A673 (cell line): ENCODE measurements around the gene SLC41A3. TPM values are rescaled to one million over a fixed set of nuclear protein-coding genes. Genes with fewer than 3 reads are reported as not detected.

Experiments
- BruUV-seq: library from RNA; stranded (reverse); fragments of 400-500 nt; replicated peaks from 2 replicates; lab custom pipeline; 2021; lab: Mats Ljungman, UMichigan
- CTCF ChIA-PET: fragments of 300-600 bp; sonication (Branson Sonifier 250); formaldehyde crosslinking; loops from one replicate; lab custom pipeline; 2022; ENCODE audit warnings: antibody characterized with exemption; lab: Charles Lee
- POLR2A ChIA-PET: fragments of 300-600 bp; sonication (Branson Sonifier 250); formaldehyde crosslinking; loops from one replicate; lab custom pipeline; 2022; ENCODE audit warnings: antibody characterized with exemption; ENCODE audit not compliant: low non-redundant PET; lab: Charles Lee
- DNase-seq: peaks from one replicate; pipeline ENCODE4 v3.0.0-alpha.2; 2015; ENCODE audit warnings: low spot score
- H3K27ac ChIP-seq: fragments of 200-600 bp; sonication (generic); 2 replicates; pipeline ENCODE4 v1.5.1; 2016; ENCODE audit warnings: mixed run types, low read depth, mild to moderate bottlenecking, mixed read lengths, antibody characterized with exemption, low read length; ENCODE audit not compliant: poor library complexity, severe bottlenecking
- H3K27me3 ChIP-seq: fragments of 200-600 bp; sonication (generic); replicated peaks from 2 replicates; pipeline ENCODE4 v1.6.1; 2017; ENCODE audit warnings: mixed run types, low read depth, mild to moderate bottlenecking, mixed read lengths, antibody characterized with exemption, low read length; ENCODE audit not compliant: insufficient read depth, poor library complexity
- H3K36me3 ChIP-seq: fragments of 200-600 bp; sonication (generic); 2 replicates; pipeline ENCODE4 v1.6.1; 2016; ENCODE audit warnings: mixed run types, mild to moderate bottlenecking, mixed read lengths, antibody characterized with exemption, low read length; ENCODE audit not compliant: insufficient read depth, poor library complexity, severe bottlenecking
- H3K4me1 ChIP-seq: fragments of 200-600 bp; sonication (generic); 2 replicates; pipeline ENCODE4 v1.6.1; 2017; ENCODE audit warnings: mixed run types, mild to moderate bottlenecking, mixed read lengths, antibody characterized with exemption, low read length; ENCODE audit not compliant: insufficient read depth, poor library complexity, severe bottlenecking
- H3K4me3 ChIP-seq: fragments of 200-600 bp; sonication (generic); 2 replicates; pipeline ENCODE4 v1.5.1; 2016; ENCODE audit warnings: low read depth, mixed run types, mild to moderate bottlenecking, mixed read lengths, low read length; ENCODE audit not compliant: poor library complexity, severe bottlenecking
- H3K9me3 ChIP-seq: fragments of 200-600 bp; sonication (generic); 2 replicates; pipeline ENCODE4 v1.6.1; 2016; ENCODE audit warnings: mixed run types, low read depth, mild to moderate bottlenecking, mixed read lengths, antibody characterized with exemption, low read length; ENCODE audit not compliant: poor library complexity, severe bottlenecking
- EZH2 ChIP-seq: fragments of 200-600 bp; sonication (generic); IDR thresholded peaks from 2 replicates; pipeline ENCODE4 v1.6.1; 2017; ENCODE audit warnings: borderline replicate concordance, low read depth, mild to moderate bottlenecking, mixed read lengths, antibody characterized with exemption, low read length; ENCODE audit not compliant: poor library complexity, severe bottlenecking
- intact Hi-C: fragments of 100-400 bp; cut with micrococcal nuclease; formaldehyde crosslinking; loops from one replicate; pipeline ENCODE4 v1.10.0; 2022; ENCODE audit not compliant: unreplicated experiment
- total RNA-seq: library from RNA; stranded (reverse); gene quantifications from 2 replicates; pipeline ENCODE4 v1.2.3, GENCODE V29; 2021
- TF ChIP-seq, protein P1 (sequence below): fragments of 300-800, 200-600 bp; sonication (generic); conservative IDR thresholded peaks from 2 replicates; pipeline ENCODE4 v1.5.1; 2017; ENCODE audit warnings: low read depth, mild to moderate bottlenecking, antibody characterized with exemption, low read length, moderate library complexity, mixed read lengths

Gene SLC41A3
- total RNA-seq, 1 experiment from 2014 or later = 56.5 TPM

DNA sequence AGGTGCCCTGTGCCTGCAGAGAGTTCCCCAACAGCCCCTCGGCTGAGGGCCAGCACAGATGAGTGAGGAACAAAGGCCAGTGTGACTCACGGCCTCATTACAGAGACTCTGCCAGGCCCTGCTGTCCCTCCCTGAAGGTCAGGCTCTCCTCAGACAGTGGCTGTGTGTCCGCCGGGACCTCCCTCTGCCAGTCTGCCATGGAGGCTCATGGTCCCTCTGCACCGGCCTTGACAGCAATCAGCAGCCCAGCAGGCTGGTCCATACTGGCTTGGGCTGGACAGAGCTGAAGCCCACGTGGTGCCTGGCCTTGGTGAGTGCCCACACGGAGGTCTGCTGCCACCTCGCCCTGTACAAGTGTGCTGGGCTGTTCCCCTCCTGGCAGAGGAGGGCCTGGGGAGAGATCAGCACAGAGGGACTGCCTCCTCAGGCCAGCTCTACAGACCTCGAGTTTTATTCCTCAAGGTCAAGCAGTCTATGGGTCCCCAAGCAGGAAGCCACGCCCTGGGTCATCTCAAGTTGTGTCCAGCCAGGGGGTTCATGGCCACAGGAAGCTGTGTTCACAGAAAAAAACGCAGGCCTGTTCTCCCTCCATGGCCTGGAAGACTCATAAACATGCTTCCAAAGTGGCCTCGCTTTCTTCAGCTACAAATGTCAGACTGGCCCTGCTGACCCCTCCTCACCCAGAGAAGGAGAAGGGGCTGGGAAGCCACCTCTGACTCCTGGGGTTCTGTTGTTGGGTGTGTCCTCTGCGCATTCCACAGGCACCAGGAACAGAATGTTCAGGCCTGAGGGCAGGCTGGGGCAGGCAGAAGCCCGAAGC lies 27.0 kb downstream of the SLC41A3 start:
- Histone ChIP-seq H3K4me1 (no peaks in the 10 kb centered on the region), H3K9me3 (no peaks in the 10 kb centered on the region), H3K27ac (no peak overlapping the region), H3K4me3 (no peak overlapping the region), H3K27me3 (no peaks in the 10 kb centered on the region), H3K36me3 (no peaks in the 10 kb centered on the region)
- BruUV-seq = no TSS peak
- TF ChIP-seq, protein P1, sequence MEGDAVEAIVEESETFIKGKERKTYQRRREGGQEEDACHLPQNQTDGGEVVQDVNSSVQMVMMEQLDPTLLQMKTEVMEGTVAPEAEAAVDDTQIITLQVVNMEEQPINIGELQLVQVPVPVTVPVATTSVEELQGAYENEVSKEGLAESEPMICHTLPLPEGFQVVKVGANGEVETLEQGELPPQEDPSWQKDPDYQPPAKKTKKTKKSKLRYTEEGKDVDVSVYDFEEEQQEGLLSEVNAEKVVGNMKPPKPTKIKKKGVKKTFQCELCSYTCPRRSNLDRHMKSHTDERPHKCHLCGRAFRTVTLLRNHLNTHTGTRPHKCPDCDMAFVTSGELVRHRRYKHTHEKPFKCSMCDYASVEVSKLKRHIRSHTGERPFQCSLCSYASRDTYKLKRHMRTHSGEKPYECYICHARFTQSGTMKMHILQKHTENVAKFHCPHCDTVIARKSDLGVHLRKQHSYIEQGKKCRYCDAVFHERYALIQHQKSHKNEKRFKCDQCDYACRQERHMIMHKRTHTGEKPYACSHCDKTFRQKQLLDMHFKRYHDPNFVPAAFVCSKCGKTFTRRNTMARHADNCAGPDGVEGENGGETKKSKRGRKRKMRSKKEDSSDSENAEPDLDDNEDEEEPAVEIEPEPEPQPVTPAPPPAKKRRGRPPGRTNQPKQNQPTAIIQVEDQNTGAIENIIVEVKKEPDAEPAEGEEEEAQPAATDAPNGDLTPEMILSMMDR = no peak
- no peak for TF ChIP-seq EZH2
- intact Hi-C loops = no loop called here
- ChIA-PET POLR2A (no interaction called here), CTCF (no interaction called here)
- DNase-seq = no peak

DNA sequence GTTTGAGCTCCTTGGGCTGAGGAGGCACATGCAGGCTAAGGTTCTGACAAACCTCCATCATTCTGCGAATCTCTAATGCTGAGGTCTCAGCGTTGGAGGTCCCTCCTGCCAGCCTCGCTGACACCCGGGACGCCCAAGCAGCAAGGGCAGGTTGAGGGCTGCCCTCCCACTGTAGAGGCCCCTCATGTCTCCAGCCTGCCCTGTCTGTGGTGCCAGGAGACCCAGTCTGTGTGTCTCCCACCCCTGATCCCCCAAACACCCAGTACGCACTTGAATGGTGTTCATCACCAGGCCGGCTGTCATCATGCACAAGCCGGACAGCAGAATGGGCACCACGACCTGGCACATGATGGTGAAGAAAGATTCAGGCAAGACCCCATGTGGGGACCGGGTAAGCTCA lies 27.8 kb downstream of the SLC41A3 start:
- Histone ChIP-seq H3K27me3 (no peaks in the 10 kb centered on the region), H3K27ac (no peak overlapping the region), H3K36me3 (no peaks in the 10 kb centered on the region), H3K4me1 (no peaks in the 10 kb centered on the region), H3K9me3 (no peaks in the 10 kb centered on the region), H3K4me3 (no peak overlapping the region)
- ChIA-PET POLR2A (no interaction called here), CTCF (no interaction called here)
- no peak for TF ChIP-seq EZH2
- TF ChIP-seq, protein P1 = no peak
- intact Hi-C loops = no loop called here
- no TSS peak for BruUV-seq
- no peak for DNase-seq

DNA sequence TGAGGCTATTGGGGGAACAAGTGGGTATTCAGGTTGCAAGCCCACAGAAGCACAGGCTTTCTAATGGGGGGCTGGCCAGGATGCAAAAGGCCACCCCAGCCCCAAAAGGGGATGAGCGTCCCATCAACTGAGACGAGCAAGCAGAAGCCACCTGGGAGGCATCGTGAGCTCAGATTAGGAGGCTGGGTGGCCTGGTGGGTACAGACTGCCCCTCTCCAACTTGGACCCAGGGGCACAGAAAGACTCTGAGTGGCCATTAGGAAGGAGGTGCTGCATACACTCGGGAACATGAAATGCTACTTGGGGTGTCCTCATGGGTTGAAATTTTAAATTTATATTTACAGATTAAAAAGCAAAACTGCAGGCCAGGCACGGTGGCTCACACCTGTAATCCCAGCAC lies 29.1 kb downstream of the SLC41A3 start:
- no peaks in the 10 kb centered on the region for H3K4me1 ChIP-seq
- ChIA-PET POLR2A (no interaction called here), CTCF (no interaction called here)
- no TSS peak for BruUV-seq
- H3K27ac ChIP-seq = no peak overlapping the region
- no peak for TF ChIP-seq EZH2
- TF ChIP-seq, protein P1 = no peak
- no peak overlapping the region for H3K4me3 ChIP-seq
- H3K36me3 ChIP-seq = no peaks in the 10 kb centered on the region
- DNase-seq = no peak
- H3K27me3 ChIP-seq = no peaks in the 10 kb centered on the region
- H3K9me3 ChIP-seq = no peaks in the 10 kb centered on the region
- intact Hi-C loops = no loop called here
